ENCODE results near the gene HPCAL1. TPM values are rescaled to one million over a fixed set of nuclear protein-coding genes. Genes with fewer than 3 reads are reported as not detected.

Gene HPCAL1
- total RNA-seq, 6 experiments from 2014 or later, result 23.1 to 68.8 (median 29.1) TPM

GRCh38 chr2:10447895-10448575, 145.3 kb downstream of the HPCAL1 start, which contains the start of gene ODC1:
Gene ODC1, minus strand, starts transcription at chr2:10448327. Its CDS starts 3,295 bp downstream, at chr2:10445032.
- no peaks in the 10 kb centered on the region for H3K27me3 ChIP-seq
- DNase-seq, result peak; percentile 94 to 95 (median 95)
- peaks cover 0 to 39% (median 14%) of the 10 kb centered on the region in 4 donors for H3K4me1 ChIP-seq
- H3K9me3 ChIP-seq, result no peaks in the 10 kb centered on the region
- peak within 1 kb of the TSS; percentile 71 to 77 (median 71) for H3K4me3 ChIP-seq
- peaks cover 0 to 23% (median 6%) of the 10 kb centered on the region in 4 donors for H3K36me3 ChIP-seq
- TF ChIP-seq CTCF (IDR thresholded peaks at IDR 0.05) (no peak), POLR2A (IDR thresholded peaks at IDR 0.05) (peak; percentile 98)
- ATAC-seq, result peak; percentile 58 to 80 (median 74)
- H3K27ac ChIP-seq, result peak within 1 kb of the TSS; percentile 89 to 100 (median 96)
- WGBS (ENCODE audit: insufficient coverage, low coverage, low lambda C conversion rate, missing lambda C conversion rate), result 0% methylated on average over 9 of the region's 99 CpGs
- intact Hi-C loops (cut with DNase I), result no loop called here

- peaks cover 0 to 15% (median 2%) of the 10 kb centered on the region in 4 donors for H3K36me3 ChIP-seq
- TF ChIP-seq CTCF (IDR thresholded peaks at IDR 0.05) (peak in 2 of 4 donors; percentile 26 to 37), POLR2A (IDR thresholded peaks at IDR 0.05) (peak; percentile 74)
- H3K4me1 ChIP-seq, result peaks cover 0 to 39% (median 15%) of the 10 kb centered on the region in 4 donors
- H3K9me3 ChIP-seq, result no peaks in the 10 kb centered on the region
- H3K27me3 ChIP-seq, result no peaks in the 10 kb centered on the region
- under 1% methylated on average over 18 of the region's 73 CpGs for WGBS (ENCODE audit: insufficient coverage, low coverage, low lambda C conversion rate, missing lambda C conversion rate)
- intact Hi-C loops (cut with DNase I), result no loop called here
- peak; percentile 49 to 70 (median 66) for ATAC-seq
- H3K27ac ChIP-seq, result peak overlapping the region; percentile 89 to 100 (median 96)
- peak in 1 of 3 donors; percentile 96 for DNase-seq
- peak overlapping the region; percentile 71 to 73 (median 71) for H3K4me3 ChIP-seq
These were observed 146.1 kb downstream of the HPCAL1 start for GRCh38 chr2:10448576-10449485.

GRCh38 chr2:10449486-10449831, 146.8 kb downstream of the HPCAL1 start:
- intact Hi-C loops (cut with DNase I), result no loop called here
- TF ChIP-seq CTCF (IDR thresholded peaks at IDR 0.05) (no peak), POLR2A (IDR thresholded peaks at IDR 0.05) (no peak)
- peaks cover 0 to 9% (median 0%) of the 10 kb centered on the region in 4 donors for H3K36me3 ChIP-seq
- no peaks in the 10 kb centered on the region for H3K27me3 ChIP-seq
- peak overlapping the region; percentile 71 to 73 (median 71) for H3K4me3 ChIP-seq
- 27% methylated on average over 5 of the region's 5 CpGs for WGBS (ENCODE audit: insufficient coverage, low coverage, low lambda C conversion rate, missing lambda C conversion rate)
- peaks cover 0 to 39% (median 15%) of the 10 kb centered on the region in 4 donors for H3K4me1 ChIP-seq
- no peaks in the 10 kb centered on the region for H3K9me3 ChIP-seq
- ATAC-seq (no peak), DNase-seq (no peak)
- peak overlapping the region; percentile 89 to 100 (median 96) for H3K27ac ChIP-seq

GRCh38 chr2:10449838-10450691, 147.4 kb downstream of the HPCAL1 start:
- H3K4me1 ChIP-seq, result peaks cover 0 to 43% (median 15%) of the 10 kb centered on the region in 4 donors
- 22% methylated on average over 15 of the region's 22 CpGs for WGBS (ENCODE audit: insufficient coverage, low coverage, low lambda C conversion rate, missing lambda C conversion rate)
- peak; percentile 78 to 86 (median 80) for DNase-seq
- H3K27me3 ChIP-seq, result no peaks in the 10 kb centered on the region
- TF ChIP-seq POLR2A (IDR thresholded peaks at IDR 0.05), result peak; percentile 95
- no peak for TF ChIP-seq CTCF (IDR thresholded peaks at IDR 0.05)
- H3K27ac ChIP-seq, result peak overlapping the region; percentile 89 to 100 (median 96)
- peaks cover 0 to 3% (median 0%) of the 10 kb centered on the region in 4 donors for H3K36me3 ChIP-seq
- intact Hi-C loops (cut with DNase I), result no loop called here
- H3K4me3 ChIP-seq, result peak overlapping the region; percentile 71 to 73 (median 71)
- peak; percentile 46 to 63 (median 56) for ATAC-seq
- H3K9me3 ChIP-seq, result no peaks in the 10 kb centered on the region

All from right lobe of liver (tissue), 6 donors.